Liver (tissue), 9 donors: ENCODE data around the gene CBR4. TPM values are rescaled to one million over a fixed set of nuclear protein-coding genes. Genes with fewer than 3 reads are reported as not detected.

Experiments
- DNase-seq: peaks from one replicate; pipeline ENCODE4 v3.0.0-alpha.2; 2017; ENCODE audit warnings: low spot score
- H3K27ac ChIP-seq, 2 donors: one replicate each; pipeline ENCODE4 v1.7.0; 2013; ENCODE audit warnings: inconsistent platforms in 2 of 2, low read length in 2 of 2, control low read depth in 1 of 2, low read depth in 1 of 2, mild to moderate bottlenecking in 1 of 2
- H3K27me3 ChIP-seq, 4 donors: one replicate each; pipeline versions ENCODE4 v1.6.1 to v1.7.0; 2013; ENCODE audit warnings: low read length in 3 of 4, inconsistent platforms in 1 of 4, mild to moderate bottlenecking in 1 of 4, moderate library complexity in 1 of 4; ENCODE audit not compliant: control insufficient read depth in 4 of 4, insufficient read depth in 4 of 4
- H3K36me3 ChIP-seq, 4 donors: one replicate each; pipeline versions ENCODE4 v1.6.1 to v1.7.0; 2013; ENCODE audit warnings: low read length in 3 of 4, mild to moderate bottlenecking in 3 of 4, low read depth in 1 of 4, moderate library complexity in 1 of 4; ENCODE audit not compliant: control insufficient read depth in 4 of 4, insufficient read depth in 3 of 4
- H3K4me1 ChIP-seq, 4 donors: one replicate each; pipeline versions ENCODE4 v1.6.1 to v1.7.0; 2013; ENCODE audit warnings: low read length in 3 of 4, mild to moderate bottlenecking in 3 of 4, moderate library complexity in 1 of 4; ENCODE audit not compliant: control insufficient read depth in 4 of 4, insufficient read depth in 4 of 4
- H3K4me3 ChIP-seq, 3 donors: one replicate each; pipeline versions ENCODE4 v1.6.1 to v1.7.0; 2013; ENCODE audit warnings: low read length in 3 of 3, control low read depth in 1 of 3, low read depth in 1 of 3, mild to moderate bottlenecking in 1 of 3
- H3K9ac ChIP-seq, 2 donors: one replicate each; pipeline ENCODE4 v1.7.0; 2013; ENCODE audit warnings: low read length in 2 of 2, mild to moderate bottlenecking in 2 of 2, moderate library complexity in 2 of 2, control low read depth in 1 of 2, low read depth in 1 of 2
- H3K9me3 ChIP-seq, 4 donors: one replicate each; pipeline versions ENCODE4 v1.6.1 to v1.7.0; 2013; ENCODE audit warnings: low read length in 3 of 4; ENCODE audit not compliant: control insufficient read depth in 4 of 4
- ATF3 ChIP-seq: IDR thresholded peaks from 2 replicates; pipeline ENCODE4 v1.6.1; 2016; ENCODE audit warnings: antibody characterized with exemption
- CTCF ChIP-seq: fragments of 150-350 bp; IDR thresholded peaks from 2 replicates; pipeline ENCODE4 v1.5.1; 2017; ENCODE audit warnings: improper control_type of control experiment, low read depth, low read length; ENCODE audit not compliant: missing input control
- EGR1 ChIP-seq, 2 donors: IDR thresholded peaks; 2 replicates each; pipeline ENCODE4 v1.6.1; 2016 to 2018; ENCODE audit warnings: antibody characterized with exemption in 2 of 2, low read depth in 2 of 2
- FOXA1 ChIP-seq: IDR thresholded peaks from 2 replicates; pipeline ENCODE4 v1.6.1; 2016; ENCODE audit warnings: antibody characterized with exemption
- FOXA2 ChIP-seq: IDR thresholded peaks from 2 replicates; pipeline ENCODE4 v1.6.1; 2016; ENCODE audit warnings: antibody characterized with exemption
- GABPA ChIP-seq, 2 donors: IDR thresholded peaks in 1 of 2; conservative IDR thresholded peaks in 1 of 2; 2 replicates each; pipeline ENCODE4 v1.6.1; 2016; ENCODE audit warnings: antibody characterized with exemption in 2 of 2, mild to moderate bottlenecking in 1 of 2, moderate library complexity in 1 of 2
- HNF4A ChIP-seq, 2 donors: conservative IDR thresholded peaks; 2 replicates each; pipeline ENCODE4 v1.6.1; 2016; ENCODE audit warnings: antibody characterized with exemption in 2 of 2, mild to moderate bottlenecking in 2 of 2
- HNF4G ChIP-seq: IDR thresholded peaks from 2 replicates; pipeline ENCODE4 v1.6.1; 2016; ENCODE audit warnings: antibody characterized with exemption
- JUND ChIP-seq, 2 donors: IDR thresholded peaks; 2 replicates each; pipeline ENCODE4 v1.6.1; 2016; ENCODE audit warnings: antibody characterized with exemption in 2 of 2
- MAX ChIP-seq: IDR thresholded peaks from 2 replicates; pipeline ENCODE4 v1.6.1; 2016; ENCODE audit warnings: antibody characterized with exemption
- NR2F2 ChIP-seq: IDR thresholded peaks from 2 replicates; pipeline ENCODE4 v1.6.1; 2016; ENCODE audit warnings: antibody characterized with exemption
- RAD21 ChIP-seq, 2 donors: IDR thresholded peaks; 2 replicates each; pipeline ENCODE4 v1.6.1; 2016; ENCODE audit warnings: antibody characterized with exemption in 2 of 2, mild to moderate bottlenecking in 2 of 2
- REST ChIP-seq: IDR thresholded peaks from 2 replicates; pipeline ENCODE4 v1.6.1; 2016; ENCODE audit warnings: antibody characterized with exemption, mild to moderate bottlenecking
- RXRA ChIP-seq, 2 donors: IDR thresholded peaks; 2 replicates each; pipeline ENCODE4 v1.6.1; 2017 to 2018; ENCODE audit warnings: antibody characterized with exemption in 2 of 2, mild to moderate bottlenecking in 1 of 2
- SP1 ChIP-seq: IDR thresholded peaks from 2 replicates; pipeline ENCODE4 v1.6.1; 2018; ENCODE audit warnings: antibody characterized with exemption, mild to moderate bottlenecking
- TAF1 ChIP-seq: conservative IDR thresholded peaks from 2 replicates; pipeline ENCODE4 v1.6.1; 2016; ENCODE audit warnings: antibody characterized with exemption, mild to moderate bottlenecking
- YY1 ChIP-seq: IDR thresholded peaks from 2 replicates; pipeline ENCODE4 v1.6.1; 2016; ENCODE audit warnings: antibody characterized with exemption, mild to moderate bottlenecking
- ZBTB33 ChIP-seq: IDR thresholded peaks from 2 replicates; pipeline ENCODE4 v1.6.1; 2016; ENCODE audit warnings: antibody characterized with exemption
- WGBS: extraction: QIAGEN DNeasy Blood & Tissue Kit; methylation state at CpG from one replicate; pipeline ENCODE4 v1.1.7; 2013; 5-methylcytosine and 5-hydroxymethylcytosine counted together
- polyA plus RNA-seq, 2 donors: library from polyadenylated mRNA; stranded (reverse) in 1 of 2; unstranded in 1 of 2; fragments of 200-250 nt in 1 of 2; fragments of >200 nt in 1 of 2; fragmentation: Nextera tagmentation in 1 of 2; extraction: Ambion mirVana in 1 of 2; gene quantifications; one replicate each; pipeline versions ENCODE4 v1.2.1 to v1.2.3, GENCODE V29; 2013 to 2015
- total RNA-seq, 2 donors: library from RNA; depleted of rRNA; stranded (reverse); fragments of >200 nt; gene quantifications; one replicate each; pipeline ENCODE4 v1.2.3, GENCODE V29; 2014
- donor health status: healthy.
- donor health status: healthy.
- donor health status: healthy.
- donor health status: healthy.
- donor health status: healthy.

Gene CBR4
- total and polyA plus RNA-seq, 4 donors = 9.4 to 32.8 (median 22.6) TPM

- Histone ChIP-seq H3K36me3 (no peaks in the 10 kb centered on the region), H3K27me3 (no peaks in the 10 kb centered on the region), H3K9me3 (no peaks in the 10 kb centered on the region), H3K9ac (no peak overlapping the region), H3K27ac (no peak overlapping the region), H3K4me3 (no peak overlapping the region), H3K4me1 (peaks cover 2 to 11% (median 6%) of the 10 kb centered on the region in 4 donors)
- no peak for DNase-seq
- WGBS = 61% methylated on average over 10 of the region's 10 CpGs
- no peak for TF ChIP-seq TAF1
- no peak for TF ChIP-seq FOXA2
- TF ChIP-seq CTCF = no peak
- TF ChIP-seq HNF4G = peak; percentile 43
- no peak for TF ChIP-seq ZBTB33
- TF ChIP-seq RAD21 (IDR thresholded peaks at IDR 0.05) = peak in 1 of 2 donors; percentile 44
- no peak for TF ChIP-seq REST
- peak; percentile 67 to 72 for TF ChIP-seq HNF4A (conservative IDR thresholded peaks at IDR 0.05)
- TF ChIP-seq ATF3 = no peak
- TF ChIP-seq RXRA (IDR thresholded peaks at IDR 0.05) = peak; percentile 31 to 55
- TF ChIP-seq SP1 = peak; percentile 53
- peak; percentile 43 for TF ChIP-seq YY1
- no peak for TF ChIP-seq NR2F2
- no peak for TF ChIP-seq GABPA (IDR thresholded peaks at IDR 0.05 in 1 of 2, conservative IDR thresholded peaks at IDR 0.05 in 1 of 2)
- no peak for TF ChIP-seq JUND (IDR thresholded peaks at IDR 0.05)
- TF ChIP-seq FOXA1 = no peak
- TF ChIP-seq EGR1 (IDR thresholded peaks at IDR 0.05; ENCODE audit: low read depth in 2 of 2) = no peak
- TF ChIP-seq MAX = no peak
Measured at GRCh38 chr4:169051761-169052593, 41.9 kb upstream of the CBR4 start.
